HG03521 (cell line): ENCODE data around the gene NHERF2.

Experiments
- ATAC-seq: cut with Tn5 transposase; IDR thresholded peaks from one replicate; pipeline ENCODE4 v1.9.1; 2021; ENCODE audit warnings: mild to moderate bottlenecking, moderate library complexity; ENCODE audit not compliant: unreplicated experiment

The NHERF2 gene

DNA sequence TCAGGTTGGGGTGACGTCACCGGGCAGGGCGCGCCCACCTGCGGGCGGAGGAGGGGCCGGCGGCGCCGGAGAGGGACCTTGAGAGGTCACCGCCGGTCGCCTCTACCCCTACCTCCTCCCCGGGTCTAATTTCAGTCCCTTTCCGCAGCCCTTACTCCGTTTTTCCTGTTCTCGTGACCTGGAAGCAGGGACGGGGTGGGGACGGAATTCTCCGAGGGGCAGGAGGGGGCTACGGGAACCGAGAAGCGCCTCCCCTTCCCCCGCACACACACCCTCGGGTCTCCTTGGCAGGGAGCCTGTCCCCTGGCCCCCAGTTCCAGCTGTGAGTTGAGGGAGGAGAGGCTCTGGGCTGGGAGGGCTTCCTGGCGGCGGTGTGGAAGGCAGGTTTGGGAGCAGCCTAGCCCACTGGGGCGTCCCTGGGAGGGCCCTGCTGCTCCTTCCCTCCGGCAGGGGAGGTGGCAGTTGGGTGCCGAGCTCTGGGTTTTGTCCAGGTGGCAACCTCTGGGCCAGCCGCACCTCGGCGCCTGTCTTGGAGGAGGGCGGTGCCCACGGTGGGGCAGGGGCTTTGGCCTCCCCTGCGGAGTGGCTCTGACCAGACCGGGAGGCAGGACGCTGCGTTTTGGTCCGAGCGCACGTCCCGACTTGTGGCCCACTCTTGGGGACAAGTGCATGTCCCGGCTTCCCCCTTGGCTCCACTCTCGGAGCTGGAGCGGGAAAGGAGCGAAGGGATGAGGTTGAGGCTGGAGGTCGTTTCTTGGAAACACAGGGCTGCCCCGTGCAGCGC lies 36.2 kb upstream of the NHERF2 start:
- ATAC-seq = no peak

DNA sequence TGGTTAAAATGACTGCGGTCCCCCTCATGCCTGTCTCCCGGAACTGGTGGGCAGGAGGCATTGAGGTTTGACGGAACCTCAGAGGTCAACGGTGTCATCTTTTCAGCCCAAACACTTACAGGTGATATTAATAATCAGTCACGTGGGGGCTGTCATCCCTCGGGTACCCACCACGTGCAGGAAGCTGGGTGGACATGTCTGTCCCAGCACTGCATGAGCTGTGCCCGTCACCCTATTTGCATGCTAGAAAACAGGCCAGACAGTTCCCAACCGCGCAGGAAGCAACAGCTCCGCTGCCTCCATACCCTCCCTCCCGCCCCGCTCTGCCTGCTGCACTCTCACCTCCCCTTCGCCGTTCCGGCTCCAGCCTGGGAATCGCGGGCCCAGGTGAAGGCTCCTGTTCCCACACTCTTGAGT lies 35.6 kb upstream of the NHERF2 start:
- peak; percentile 26 for ATAC-seq

GRCh38 chr16:1991588-1991947 lies 35.1 kb upstream of the NHERF2 start:
- no peak for ATAC-seq

DNA sequence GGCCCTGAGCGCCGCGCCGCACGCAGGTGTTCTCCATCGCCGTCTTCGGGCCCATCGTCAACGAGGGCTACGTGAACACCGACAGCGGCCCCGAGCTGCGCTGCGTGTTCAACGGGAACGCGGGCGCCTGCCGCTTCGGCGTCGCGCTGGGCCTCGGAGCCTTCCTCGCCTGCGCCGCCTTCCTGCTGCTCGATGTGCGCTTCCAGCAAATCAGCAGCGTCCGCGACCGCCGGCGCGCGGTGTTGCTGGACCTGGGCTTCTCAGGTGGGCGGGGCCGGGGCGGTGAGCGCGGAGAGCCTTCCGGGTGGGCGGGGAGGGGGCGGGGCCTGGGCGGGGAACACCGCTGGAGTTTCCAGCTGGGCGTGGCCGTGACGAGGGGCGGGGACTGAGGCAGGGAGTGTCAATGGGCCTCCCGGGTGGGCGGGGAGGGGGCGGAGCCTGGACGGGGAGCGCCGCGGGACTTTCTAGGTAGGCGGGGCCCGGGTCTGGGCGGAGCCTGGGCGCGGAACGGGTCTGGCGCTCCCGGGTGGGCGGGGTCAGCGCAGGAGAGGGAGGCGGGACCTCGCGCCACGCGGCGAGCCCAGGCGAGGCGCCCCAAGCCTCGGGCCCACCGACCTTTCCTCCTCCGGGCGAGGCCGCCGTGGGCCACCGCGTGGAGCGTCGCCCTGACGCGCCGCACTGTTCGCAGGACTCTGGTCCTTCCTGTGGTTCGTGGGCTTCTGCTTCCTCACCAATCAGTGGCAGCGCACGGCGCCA lies 34.6 kb upstream of the NHERF2 start:
- ATAC-seq = peak; percentile 58

GRCh38 chr16:1992704-1993317 lies 33.9 kb upstream of the NHERF2 start:
- no peak for ATAC-seq

DNA sequence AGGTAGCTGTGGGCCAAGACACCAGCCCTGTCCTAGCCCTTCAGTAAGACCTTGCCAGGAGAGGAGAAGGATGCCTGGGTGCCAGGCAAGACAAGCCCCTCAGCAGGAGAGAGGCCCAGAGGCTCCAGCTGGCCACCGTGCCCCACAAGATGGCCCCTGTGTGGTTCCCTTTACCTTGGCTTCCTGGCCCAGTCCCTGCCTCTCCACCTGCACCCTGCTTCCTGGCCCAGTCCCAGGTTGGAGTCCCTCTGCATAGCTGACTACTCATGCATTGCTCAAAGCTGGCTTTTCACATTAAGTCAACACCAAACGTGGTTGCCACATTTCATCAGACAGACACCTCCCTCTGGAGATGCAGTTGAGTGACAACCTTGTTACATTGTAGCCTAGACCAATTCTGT lies 33.0 kb upstream of the NHERF2 start:
- no peak for ATAC-seq

GRCh38 chr16:1997494-1998359 lies 29.0 kb upstream of the NHERF2 start:
- no peak for ATAC-seq

- ATAC-seq = no peak
Observed at GRCh38 chr16:1998360-1998835, 28.3 kb upstream of the NHERF2 start.

DNA sequence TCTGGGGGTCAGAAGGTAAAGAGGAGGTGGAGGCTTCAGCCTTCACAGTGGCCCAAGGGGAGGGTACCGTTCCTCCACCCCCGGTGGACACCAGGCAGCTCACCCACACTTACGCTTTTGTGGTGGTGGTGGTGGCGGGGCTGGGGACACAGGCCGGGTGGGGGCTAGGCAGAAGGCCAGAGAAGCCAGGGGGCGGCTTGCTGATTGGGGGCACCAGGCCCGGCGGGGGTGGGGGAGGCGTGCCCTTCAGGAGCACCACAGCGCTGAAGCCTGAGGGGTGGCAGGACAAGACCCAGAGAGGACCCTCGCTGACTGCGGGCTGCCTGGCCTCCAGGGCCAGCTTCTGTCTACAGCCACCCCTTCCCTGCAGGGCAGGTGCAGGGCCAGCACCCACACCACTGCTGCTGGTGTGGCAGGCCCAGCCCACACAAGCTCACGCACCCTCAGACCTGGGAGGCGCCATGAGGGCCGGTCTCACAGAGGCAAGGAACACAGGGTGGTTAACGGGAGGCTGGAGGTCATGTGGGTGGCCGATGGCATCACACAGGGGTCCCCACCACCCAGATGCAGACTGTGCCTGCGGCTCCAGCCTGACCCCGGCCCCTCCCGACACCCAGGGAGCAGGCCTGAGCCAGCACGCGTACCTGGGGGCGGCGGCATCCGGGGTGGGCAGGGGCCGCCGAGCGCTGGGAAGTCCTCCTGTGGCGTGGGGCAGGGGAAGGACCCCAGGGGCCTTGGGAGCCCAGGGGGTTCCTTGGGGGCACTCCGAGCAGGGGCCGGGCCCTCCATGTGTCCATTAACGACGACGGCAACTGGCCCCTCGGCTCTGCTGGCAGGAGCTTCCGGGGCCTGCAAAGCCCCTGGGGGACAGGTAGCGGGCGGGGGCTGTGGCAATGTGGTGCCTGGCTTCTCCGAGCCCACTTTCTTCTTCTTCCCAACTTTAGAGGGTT lies 27.6 kb upstream of the NHERF2 start:
- ATAC-seq = no peak

GRCh38 chr16:1999866-2000514 lies 26.7 kb upstream of the NHERF2 start:
- no peak for ATAC-seq

DNA sequence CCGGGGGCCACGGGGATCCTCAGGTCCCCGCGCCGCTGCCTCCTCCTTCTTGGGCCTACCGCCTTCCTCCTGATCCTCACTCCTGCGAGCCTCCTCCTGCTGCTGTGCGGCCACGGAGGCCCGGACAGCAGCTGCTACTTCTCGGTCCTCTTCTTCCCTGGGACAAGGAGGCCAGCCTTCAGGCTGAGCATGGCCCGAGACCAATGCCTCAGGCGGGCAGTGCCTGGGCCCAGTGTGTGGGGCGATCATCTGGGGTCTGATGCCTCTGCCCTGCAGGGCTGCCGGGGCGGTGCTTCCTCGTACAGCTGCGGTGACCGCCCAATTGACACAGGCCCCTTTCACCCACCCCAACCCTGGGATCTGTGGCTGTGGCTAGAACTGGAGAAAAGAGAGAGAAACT lies 25.7 kb upstream of the NHERF2 start:
- ATAC-seq = no peak

DNA sequence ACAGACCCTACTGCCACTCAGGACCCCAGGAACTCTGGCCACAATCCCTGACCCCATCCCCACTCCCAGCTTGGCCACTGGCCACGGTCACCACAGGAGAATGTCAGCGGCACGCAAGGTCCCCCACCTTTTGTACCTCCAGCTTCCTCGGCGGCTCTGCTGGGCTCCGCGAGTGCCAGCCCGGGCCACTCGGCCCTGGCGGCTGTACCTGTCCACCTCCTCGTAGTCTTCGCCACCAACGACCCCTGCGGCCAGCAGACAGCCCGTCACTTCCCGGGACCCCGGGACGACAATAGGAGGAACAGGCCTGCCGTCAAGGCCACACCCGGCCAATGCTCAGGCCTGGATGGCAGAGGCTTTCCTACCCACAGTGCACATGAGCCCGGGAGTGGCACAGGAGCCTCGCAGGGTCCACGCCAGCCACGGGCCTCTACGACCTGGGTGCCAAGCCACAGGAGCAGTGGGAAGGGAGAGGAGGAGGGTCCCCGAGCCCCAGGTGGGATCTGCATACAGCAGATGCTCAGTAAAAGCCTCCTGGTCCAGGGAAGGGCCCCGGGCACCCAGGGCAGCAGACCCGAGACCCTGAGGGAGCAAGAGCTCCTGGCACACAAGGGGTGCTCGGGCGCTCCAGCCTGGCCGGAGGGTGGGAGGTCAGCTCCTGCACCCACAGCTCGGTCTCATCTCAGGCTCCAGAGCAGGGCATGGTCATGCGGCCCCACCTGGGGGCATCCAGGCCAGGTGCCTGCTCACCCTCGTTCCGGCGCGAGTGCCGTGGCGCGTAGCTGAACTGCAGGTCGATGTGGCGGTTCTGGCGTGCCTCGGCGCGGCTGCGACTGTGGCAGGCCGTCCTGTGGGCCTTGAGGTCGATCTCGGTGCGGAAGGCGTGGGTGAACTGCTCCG lies 25.0 kb upstream of the NHERF2 start:
- ATAC-seq = no peak

GRCh38 chr16:2002406-2003230 lies 24.1 kb upstream of the NHERF2 start:
- ATAC-seq = no peak

GRCh38 chr16:2003231-2003826 lies 23.4 kb upstream of the NHERF2 start:
- no peak for ATAC-seq

DNA sequence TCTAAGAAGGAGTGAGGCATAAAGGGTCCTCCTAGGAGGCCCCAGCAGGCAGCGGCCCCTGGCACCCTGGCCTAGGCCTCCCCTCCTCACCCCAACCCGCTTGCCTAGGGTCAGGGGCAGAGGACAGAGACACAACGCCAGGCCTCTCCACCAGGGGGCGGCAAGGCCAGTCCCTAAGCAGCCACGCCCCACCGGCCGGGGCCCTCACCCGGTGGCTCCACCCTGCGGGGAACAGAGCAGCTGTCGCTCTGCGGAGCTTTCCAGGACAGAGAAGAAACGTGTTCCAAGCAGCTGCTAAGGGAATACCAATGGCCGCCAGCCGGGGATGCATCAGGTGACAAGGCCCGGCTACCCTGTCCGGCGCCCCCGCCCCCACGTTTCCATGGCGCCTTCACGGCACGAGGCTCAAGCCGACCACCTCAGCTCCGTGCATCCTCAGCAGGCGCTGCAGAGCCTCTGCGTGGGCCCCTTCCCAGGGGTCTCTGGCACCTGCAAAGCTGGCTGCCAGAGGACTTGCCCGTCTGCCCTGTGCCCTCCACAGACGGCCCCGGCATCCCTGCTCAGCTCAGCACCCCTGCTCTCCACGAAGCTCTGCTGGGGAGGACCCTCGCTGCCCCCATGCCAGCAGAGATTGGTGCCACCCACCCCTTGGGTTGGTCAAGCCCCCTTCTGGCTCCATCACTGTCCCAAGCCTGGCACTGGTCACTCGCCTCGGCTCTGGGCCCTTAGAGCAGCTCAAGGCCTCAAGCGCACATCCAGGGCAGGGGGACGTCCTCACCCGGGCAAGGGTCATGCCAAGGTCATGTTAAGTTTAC lies 22.7 kb upstream of the NHERF2 start:
- ATAC-seq = peak; percentile 68
